DOHH2 (cell line): ENCODE data around the gene RNF224.

Experiments used
- CTCF ChIP-seq: fragments of 200-600 bp; sonication (generic); IDR thresholded peaks from one replicate; pipeline ENCODE4 v1.5.1; 2014; ENCODE audit warnings: antibody characterized with exemption, mild to moderate bottlenecking, low read depth, low read length; ENCODE audit not compliant: poor library complexity, severe bottlenecking
- EZH2phosphoT487 ChIP-seq: fragments of 200-600 bp; sonication (generic); IDR thresholded peaks from 2 replicates; pipeline ENCODE4 v1.6.1; 2017; ENCODE audit warnings: borderline replicate concordance, mild to moderate bottlenecking, antibody characterized with exemption, low read length, moderate library complexity, mixed read lengths

GRCh38 chr9:137265496-137266161, 38.3 kb downstream of the RNF224 start:
- no peak for TF ChIP-seq CTCF
- TF ChIP-seq EZH2phosphoT487: no peak
